K562 (cell line): ENCODE data around the gene SORBS2. TPM values are rescaled to one million over a fixed set of nuclear protein-coding genes. Genes with fewer than 3 reads are reported as not detected.

Experiments used
- ATAC-seq: fragments of 200-7000 bp; cut with Tn5 transposase; 3 replicates; pipeline ENCODE4 v1.9.1; 2020; ENCODE audit warnings: moderate library complexity
- BruUV-seq: library from RNA; stranded (reverse); fragments of 400-500 nt; replicated peaks from 2 replicates; lab custom pipeline; 2021; lab: Mats Ljungman, UMichigan
- CTCF ChIA-PET: fragments of 300-600 bp; formaldehyde crosslinking; extraction: SDS; loops from one replicate; lab custom pipeline; 2021; ENCODE audit warnings: low intra/inter-chr PET ratio; lab: Yijun Ruan, JAX
- POLR2A ChIA-PET: fragments of 300-600, 350-650 bp; sonication (Branson Sonifier 250); formaldehyde crosslinking; extraction: SDS; loops from one replicate; lab custom pipeline; 2021; ENCODE audit warnings: antibody characterized with exemption, inconsistent platforms; lab: Yijun Ruan, JAX
- DNase-seq, 4 experiments: peaks; one replicate each; pipeline versions ENCODE4 v3.0.0 to v3.0.0-alpha.2; 2011 to 2018; ENCODE audit warnings: low spot score in 3 of 4, mixed read lengths in 3 of 4; ENCODE audit errors: extremely low read depth in 1 of 4
- FAIRE-seq: peaks from 2 replicates; lab custom pipeline; 2011; peaks lifted over from hg19 to GRCh38; lab: Jason Lieb, UNC
- H2AFZ ChIP-seq: 2 replicates; pipeline ENCODE4 v1.6.0; 2011; ENCODE audit warnings: low read depth, low read length, control low read depth, inconsistent platforms
- H3K27ac ChIP-seq: fragments of 200-600 bp; 3 replicates; pipeline ENCODE4 v1.8.0; 2011; ENCODE audit warnings: low read depth, mild to moderate bottlenecking, control low read depth, inconsistent platforms, low read length, moderate library complexity, mixed read lengths; ENCODE audit errors: extremely low read depth
- H3K27me3 ChIP-seq, 2 experiments: fragments of 300-600 bp in 1 of 2; 2 replicates in 1 of 2; 3 replicates in 1 of 2; pipeline versions ENCODE4 v1.6.0 to v1.8.0; 2011; ENCODE audit warnings: inconsistent platforms in 2 of 2, low read length in 2 of 2, mild to moderate bottlenecking in 1 of 2, mixed read lengths in 1 of 2, moderate library complexity in 1 of 2; ENCODE audit not compliant: control insufficient read depth in 2 of 2, insufficient read depth in 2 of 2
- H3K36me3 ChIP-seq: fragments of 300-600 bp; 3 replicates; pipeline ENCODE4 v1.8.0; 2011; ENCODE audit warnings: mild to moderate bottlenecking, low read length, inconsistent platforms; ENCODE audit not compliant: control insufficient read depth, insufficient read depth
- H3K4me1 ChIP-seq, 2 experiments: fragments of 200-600 bp in 1 of 2; replicated peaks in 1 of 2; 2 replicates in 1 of 2; 3 replicates in 1 of 2; pipeline versions ENCODE4 v1.5.1 to v1.8.0; 2011; ENCODE audit warnings: inconsistent platforms in 2 of 2, low read length in 2 of 2, mild to moderate bottlenecking in 1 of 2, mixed read lengths in 1 of 2, moderate library complexity in 1 of 2; ENCODE audit not compliant: control insufficient read depth in 2 of 2, insufficient read depth in 2 of 2
- H3K4me2 ChIP-seq: 2 replicates; pipeline ENCODE4 v1.6.1; 2011; ENCODE audit warnings: low read length, control low read depth, inconsistent platforms, mixed read lengths; ENCODE audit not compliant: insufficient read depth
- H3K4me3 ChIP-seq: fragments of 200-600 bp; sonication (generic), shearing (Covaris generic); 2 replicates; pipeline ENCODE4 v1.5.1; 2016; ENCODE audit warnings: control low read depth, inconsistent platforms
- H3K79me2 ChIP-seq: fragments of 200-600 bp; 3 replicates; pipeline ENCODE4 v1.8.0; 2011; ENCODE audit warnings: low read length, inconsistent platforms; ENCODE audit not compliant: control insufficient read depth, insufficient read depth
- H3K9ac ChIP-seq, 2 experiments: 2 replicates each; pipeline versions ENCODE4 v1.6.0 to v1.6.1; 2011; ENCODE audit warnings: low read depth in 2 of 2, low read length in 2 of 2, control low read depth in 1 of 2, inconsistent platforms in 1 of 2, mild to moderate bottlenecking in 1 of 2, mixed read lengths in 1 of 2; ENCODE audit not compliant: insufficient read depth in 1 of 2
- H3K9me1 ChIP-seq: one replicate; pipeline ENCODE4 v1.6.0; 2011; ENCODE audit warnings: inconsistent platforms, mild to moderate bottlenecking, low read length, moderate library complexity; ENCODE audit not compliant: control insufficient read depth, insufficient read depth
- H3K9me3 ChIP-seq: replicated peaks from 2 replicates; pipeline ENCODE4 v1.5.1; 2011; ENCODE audit warnings: low read depth, low read length, inconsistent platforms; ENCODE audit not compliant: control insufficient read depth, insufficient read depth
- H4K20me1 ChIP-seq: replicated peaks from 2 replicates; pipeline ENCODE4 v1.6.1; 2011; ENCODE audit warnings: low read length, inconsistent platforms, mixed read lengths; ENCODE audit not compliant: control insufficient read depth, insufficient read depth
- CHD4 ChIP-seq: fragments of 200-600 bp; sonication (generic); IDR thresholded peaks from 3 replicates; pipeline ENCODE4 v1.6.1; 2012; ENCODE audit warnings: low read depth, mild to moderate bottlenecking, mixed read lengths, low read length, inconsistent platforms; ENCODE audit not compliant: insufficient read depth, insufficient replicate concordance, poor library complexity, severe bottlenecking
- ELF2 ChIP-seq: fragments of 250-450 bp; sonication (Bioruptor Pico); IDR thresholded peaks from 2 replicates; pipeline ENCODE4 v1.5.0; 2021; ENCODE audit warnings: mild to moderate bottlenecking
- HNRNPH1 ChIP-seq: fragments of 200-400 bp; formaldehyde crosslinking; optimal IDR thresholded peaks from 2 replicates; pipeline ENCODE3; 2017; ENCODE audit warnings: low read depth, mild to moderate bottlenecking, low read length, moderate library complexity
- MED1 ChIP-seq: sonication (generic); formaldehyde crosslinking; IDR thresholded peaks from 2 replicates; pipeline ENCODE4 v1.8.1; 2023; ENCODE audit warnings: missing genetic modification reagents, borderline replicate concordance
- ZBED1 ChIP-seq: IDR thresholded peaks from 2 replicates; pipeline ENCODE4 v1.6.1; 2014
- ZFP30 ChIP-seq: fragments of 250-450 bp; sonication (Bioruptor Pico); IDR thresholded peaks from 2 replicates; pipeline ENCODE4 v1.8.0; 2022; ENCODE audit warnings: moderate library complexity, mild to moderate bottlenecking, inconsistent platforms, borderline replicate concordance
- ZFX ChIP-seq: sonication (generic); formaldehyde crosslinking; IDR thresholded peaks from 2 replicates; pipeline ENCODE4 v1.8.0; 2022; ENCODE audit warnings: mild to moderate bottlenecking, missing genetic modification reagents, moderate library complexity
- ZNF165 ChIP-seq: fragments of 250-450 bp; sonication (Bioruptor Pico); IDR thresholded peaks from 2 replicates; pipeline ENCODE4 v1.4.0; 2020; ENCODE audit warnings: borderline replicate concordance
- ZNF175 ChIP-seq: fragments of 200-800 bp; sonication (Bioruptor generic); IDR thresholded peaks from 2 replicates; pipeline ENCODE4 v1.6.1; 2016; ENCODE audit warnings: low read depth, mild to moderate bottlenecking, missing genetic modification characterization, missing compliant biosample characterization
- WGBS: fragments of 100-300 bp; shearing (Covaris generic); methylation state at CpG from one replicate; pipeline ENCODE4 v1.1.6; 2016; ENCODE audit warnings: low coverage, mixed read lengths; ENCODE audit not compliant: insufficient coverage; ENCODE audit errors: missing lambda C conversion rate; 5-methylcytosine and 5-hydroxymethylcytosine counted together
- in situ Hi-C: fragments of 300-500 bp; cut with MboI; formaldehyde crosslinking; loops from 4 replicates; pipeline ENCODE4 v1.15.0; 2018; ENCODE audit warnings: inconsistent platforms, mixed read lengths
- intact Hi-C: fragments of 100-400 bp; cut with micrococcal nuclease; formaldehyde crosslinking; loops from 2 replicates; pipeline ENCODE4 v1.14.2; 2022
- polyA plus RNA-seq, 8 experiments: library from polyadenylated mRNA; depleted of rRNA in 4 of 8; stranded (reverse) in 5 of 8; unstranded in 3 of 8; fragments of >200 nt; fragmentation: Nextera tagmentation in 2 of 8; fragmentation: Illumina TruSeq in 1 of 8; extraction: Ambion mirVana in 2 of 8; extraction: Trizol in 1 of 8; gene quantifications; 2 replicates each; pipeline versions ENCODE4 v1.2.1 to v1.2.3, GENCODE V29; 2011 to 2014; ENCODE audit warnings: inconsistent platforms in 1 of 8, missing spikeins in 1 of 8
- total RNA-seq, 7 experiments: library from RNA; depleted of rRNA in 6 of 7; stranded (reverse); fragments of >200 nt in 6 of 7; fragmentation: Illumina TruSeq in 2 of 7; extraction: Trizol in 2 of 7; gene quantifications; 2 replicates each; pipeline versions ENCODE4 v1.2.1 to v1.2.3, GENCODE V29; 2011 to 2021; ENCODE audit warnings: low replicate concordance in 1 of 7
- TF ChIP-seq, protein P1 (sequence below): fragments of 450-650 bp; formaldehyde crosslinking; IDR thresholded peaks from 2 replicates; pipeline ENCODE4 v1.4.0; 2022; ENCODE audit warnings: missing genetic modification characterization
- TF ChIP-seq, protein P2 (sequence below): sonication (generic); formaldehyde crosslinking; IDR thresholded peaks from 2 replicates; pipeline ENCODE4 v1.8.0; 2022; ENCODE audit warnings: mild to moderate bottlenecking, missing genetic modification reagents
- TF ChIP-seq, protein P3 (sequence below): fragments of 250-450 bp; sonication (Bioruptor Pico); IDR thresholded peaks from 2 replicates; pipeline ENCODE4 v1.5.0; 2020; ENCODE audit warnings: mild to moderate bottlenecking, borderline replicate concordance
- TF ChIP-seq, protein P4 (sequence below): IDR thresholded peaks from 2 replicates; pipeline ENCODE4 v1.6.1; 2011; ENCODE audit not compliant: insufficient read length; ENCODE audit errors: extremely low read depth

SORBS2 gene
- total and polyA plus RNA-seq, 9 of the 15 experiments (the other 6 are each of a cell fraction or from before 2014, with no cell fraction given), result 0.29 TPM; not detected in 8

GRCh38 chr4:185625503-185625902, 186.5 kb downstream of the SORBS2 start:
- in situ Hi-C loops (no loop called here), intact Hi-C loops (no loop called here)
- no peaks in the 10 kb centered on the region for H3K79me2 ChIP-seq
- H3K4me1 ChIP-seq, result no peaks in the 10 kb centered on the region
- DNase-seq, result no peak
- POLR2A ChIA-PET, result no interaction called here
- H3K36me3 ChIP-seq, result no peaks in the 10 kb centered on the region
- no peak overlapping the region for H3K27ac ChIP-seq
- TF ChIP-seq ZBED1, result no peak
- TF ChIP-seq, protein P1, sequence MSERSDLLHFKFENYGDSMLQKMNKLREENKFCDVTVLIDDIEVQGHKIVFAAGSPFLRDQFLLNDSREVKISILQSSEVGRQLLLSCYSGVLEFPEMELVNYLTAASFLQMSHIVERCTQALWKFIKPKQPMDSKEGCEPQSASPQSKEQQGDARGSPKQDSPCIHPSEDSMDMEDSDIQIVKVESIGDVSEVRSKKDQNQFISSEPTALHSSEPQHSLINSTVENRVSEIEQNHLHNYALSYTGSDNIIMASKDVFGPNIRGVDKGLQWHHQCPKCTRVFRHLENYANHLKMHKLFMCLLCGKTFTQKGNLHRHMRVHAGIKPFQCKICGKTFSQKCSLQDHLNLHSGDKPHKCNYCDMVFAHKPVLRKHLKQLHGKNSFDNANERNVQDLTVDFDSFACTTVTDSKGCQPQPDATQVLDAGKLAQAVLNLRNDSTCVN (CRISPR knock-in tag), result no peak
- TF ChIP-seq, protein P2, sequence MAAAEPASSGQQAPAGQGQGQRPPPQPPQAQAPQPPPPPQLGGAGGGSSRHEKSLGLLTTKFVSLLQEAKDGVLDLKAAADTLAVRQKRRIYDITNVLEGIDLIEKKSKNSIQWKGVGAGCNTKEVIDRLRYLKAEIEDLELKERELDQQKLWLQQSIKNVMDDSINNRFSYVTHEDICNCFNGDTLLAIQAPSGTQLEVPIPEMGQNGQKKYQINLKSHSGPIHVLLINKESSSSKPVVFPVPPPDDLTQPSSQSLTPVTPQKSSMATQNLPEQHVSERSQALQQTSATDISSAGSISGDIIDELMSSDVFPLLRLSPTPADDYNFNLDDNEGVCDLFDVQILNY (CRISPR knock-in tag), result no peak
- no peak for TF ChIP-seq CHD4
- TF ChIP-seq ELF2, result no peak
- no peak for TF ChIP-seq ZNF165
- TF ChIP-seq ZFX, result no peak
- TF ChIP-seq ZNF175 (CRISPR knock-in tag), result no peak
- no peak for TF ChIP-seq MED1
- no peak for TF ChIP-seq ZFP30
- TF ChIP-seq, protein P3, sequence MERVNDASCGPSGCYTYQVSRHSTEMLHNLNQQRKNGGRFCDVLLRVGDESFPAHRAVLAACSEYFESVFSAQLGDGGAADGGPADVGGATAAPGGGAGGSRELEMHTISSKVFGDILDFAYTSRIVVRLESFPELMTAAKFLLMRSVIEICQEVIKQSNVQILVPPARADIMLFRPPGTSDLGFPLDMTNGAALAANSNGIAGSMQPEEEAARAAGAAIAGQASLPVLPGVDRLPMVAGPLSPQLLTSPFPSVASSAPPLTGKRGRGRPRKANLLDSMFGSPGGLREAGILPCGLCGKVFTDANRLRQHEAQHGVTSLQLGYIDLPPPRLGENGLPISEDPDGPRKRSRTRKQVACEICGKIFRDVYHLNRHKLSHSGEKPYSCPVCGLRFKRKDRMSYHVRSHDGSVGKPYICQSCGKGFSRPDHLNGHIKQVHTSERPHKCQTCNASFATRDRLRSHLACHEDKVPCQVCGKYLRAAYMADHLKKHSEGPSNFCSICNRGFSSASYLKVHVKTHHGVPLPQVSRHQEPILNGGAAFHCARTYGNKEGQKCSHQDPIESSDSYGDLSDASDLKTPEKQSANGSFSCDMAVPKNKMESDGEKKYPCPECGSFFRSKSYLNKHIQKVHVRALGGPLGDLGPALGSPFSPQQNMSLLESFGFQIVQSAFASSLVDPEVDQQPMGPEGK, result no peak
- TF ChIP-seq, protein P4, sequence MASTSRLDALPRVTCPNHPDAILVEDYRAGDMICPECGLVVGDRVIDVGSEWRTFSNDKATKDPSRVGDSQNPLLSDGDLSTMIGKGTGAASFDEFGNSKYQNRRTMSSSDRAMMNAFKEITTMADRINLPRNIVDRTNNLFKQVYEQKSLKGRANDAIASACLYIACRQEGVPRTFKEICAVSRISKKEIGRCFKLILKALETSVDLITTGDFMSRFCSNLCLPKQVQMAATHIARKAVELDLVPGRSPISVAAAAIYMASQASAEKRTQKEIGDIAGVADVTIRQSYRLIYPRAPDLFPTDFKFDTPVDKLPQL, result no peak
- no peak for TF ChIP-seq HNRNPH1
- TF ChIP-seq, all 486 proteins: peak for 0
- H2AFZ ChIP-seq, result no peak overlapping the region
- H4K20me1 ChIP-seq, result no peaks in the 10 kb centered on the region
- no peak overlapping the region for H3K4me3 ChIP-seq
- no peaks in the 10 kb centered on the region for H3K9me1 ChIP-seq
- ATAC-seq (no peak), FAIRE-seq (no peak)
- H3K9ac ChIP-seq, result no peak overlapping the region
- CTCF ChIA-PET, result no interaction called here
- no peaks in the 10 kb centered on the region for H3K9me3 ChIP-seq
- peaks cover 18 to 32% of the 10 kb centered on the region in 2 experiments for H3K27me3 ChIP-seq
- BruUV-seq, result no TSS peak
- 3% methylated on average over 2 of the region's 2 CpGs for WGBS
- no peak overlapping the region for H3K4me2 ChIP-seq
